Measurements from ENCODE around the gene CNGA4. TPM values are rescaled to one million over a fixed set of nuclear protein-coding genes. Genes with fewer than 3 reads are reported as not detected.

The CNGA4 gene
- total RNA-seq, 2 donors from 2014 or later: not detected

- Histone ChIP-seq H3K4me3 (no peak overlapping the region), H3K27ac (no peak overlapping the region), H3K4me1 (ENCODE audit: control insufficient read depth in 1 of 2, low read depth in 2 of 2) (no peaks in the 10 kb centered on the region), H3K27me3 (replicated peaks; ENCODE audit: insufficient read depth) (no peaks in the 10 kb centered on the region), H3K36me3 (peaks cover 57% of the 10 kb centered on the region), H3K9me3 (no peaks in the 10 kb centered on the region)
- ATAC-seq (ENCODE audit: insufficient number of reproducible peaks, low FRiP score, low read depth) (no peak), DNase-seq (ENCODE audit: low spot score) (no peak)
- TF ChIP-seq CTCF (IDR thresholded peaks at IDR 0.05): no peak
Measured at GRCh38 chr11:6214530-6214929, 24.4 kb upstream of the CNGA4 start.

DNA sequence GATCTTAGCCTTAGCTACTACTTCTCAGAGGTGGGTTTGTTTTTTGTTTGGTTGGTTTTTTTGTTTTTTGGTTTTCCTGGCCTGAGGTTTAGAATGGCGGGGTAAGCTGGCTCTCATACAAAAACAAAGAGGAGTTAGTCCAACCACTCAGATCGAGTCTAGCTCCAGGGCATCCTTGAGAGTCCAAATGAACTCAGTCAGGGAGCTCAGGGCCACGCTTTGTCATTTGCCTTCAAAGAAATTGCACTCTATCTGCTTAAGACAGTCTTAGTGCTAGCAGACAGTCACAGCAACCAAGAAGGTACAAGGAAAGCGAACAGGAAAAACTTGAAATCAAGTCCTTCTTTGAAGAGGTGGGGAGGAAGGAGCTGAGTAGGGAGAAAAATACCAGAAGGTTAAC lies 22.4 kb upstream of the CNGA4 start:
- Histone ChIP-seq H3K4me3 (no peak overlapping the region), H3K36me3 (peaks cover 52% of the 10 kb centered on the region), H3K4me1 (ENCODE audit: control insufficient read depth in 1 of 2, low read depth in 2 of 2) (no peaks in the 10 kb centered on the region), H3K27ac (no peak overlapping the region), H3K9me3 (no peaks in the 10 kb centered on the region), H3K27me3 (replicated peaks; ENCODE audit: insufficient read depth) (no peaks in the 10 kb centered on the region)
- ATAC-seq (ENCODE audit: insufficient number of reproducible peaks, low FRiP score, low read depth): no peak
- TF ChIP-seq CTCF (IDR thresholded peaks at IDR 0.05): no peak
- no peak for DNase-seq (ENCODE audit: low spot score)

DNA sequence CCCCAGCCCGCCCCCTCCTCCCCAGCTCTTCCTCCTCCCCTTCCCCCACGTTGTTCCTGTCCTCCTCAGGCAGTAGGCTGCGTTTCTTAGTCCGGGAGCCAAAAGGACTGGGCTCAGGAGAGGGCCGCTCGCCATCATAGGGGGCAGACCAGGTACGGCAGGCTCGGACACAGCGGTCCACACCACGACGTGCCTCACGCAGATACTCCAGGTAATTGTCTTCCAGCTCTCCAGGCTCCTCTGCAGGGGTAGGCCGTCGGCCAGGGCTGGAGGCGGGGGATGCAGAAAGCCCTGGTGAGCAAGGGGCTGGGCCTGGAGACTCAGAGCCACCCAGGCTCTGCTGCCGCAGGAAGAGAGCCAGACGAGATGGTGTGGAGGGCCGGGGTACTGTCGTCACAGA lies 21.2 kb upstream of the CNGA4 start:
- Histone ChIP-seq H3K4me1 (ENCODE audit: control insufficient read depth in 1 of 2, low read depth in 2 of 2) (no peaks in the 10 kb centered on the region), H3K4me3 (no peak overlapping the region), H3K27me3 (replicated peaks; ENCODE audit: insufficient read depth) (no peaks in the 10 kb centered on the region), H3K9me3 (no peaks in the 10 kb centered on the region), H3K27ac (no peak overlapping the region), H3K36me3 (peaks cover 56% of the 10 kb centered on the region)
- TF ChIP-seq CTCF (IDR thresholded peaks at IDR 0.05): no peak
- ATAC-seq (ENCODE audit: insufficient number of reproducible peaks, low FRiP score, low read depth) (no peak), DNase-seq (ENCODE audit: low spot score) (no peak)

DNA sequence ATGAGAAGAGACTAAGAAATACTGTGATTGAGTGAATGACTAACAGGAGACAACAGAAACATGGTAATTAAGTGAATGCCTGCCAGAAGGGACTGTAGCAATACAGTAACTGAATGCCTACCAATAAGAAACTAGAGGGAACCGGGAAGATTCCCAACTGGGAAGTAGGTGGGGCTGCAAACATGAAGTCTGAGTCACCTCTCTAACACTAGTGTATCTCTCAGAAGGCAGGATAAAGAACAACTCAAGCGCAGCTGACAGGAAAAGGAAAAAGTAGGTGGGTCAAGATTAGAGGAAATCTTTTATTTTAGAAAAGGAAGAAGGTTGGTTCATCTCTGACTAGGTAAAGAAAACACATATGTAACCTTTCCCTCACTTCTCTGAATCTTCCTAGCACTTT lies 19.5 kb upstream of the CNGA4 start:
- Histone ChIP-seq H3K27me3 (replicated peaks; ENCODE audit: insufficient read depth) (no peaks in the 10 kb centered on the region), H3K27ac (no peak overlapping the region), H3K36me3 (peaks cover 67% of the 10 kb centered on the region), H3K4me1 (ENCODE audit: control insufficient read depth in 1 of 2, low read depth in 2 of 2) (no peaks in the 10 kb centered on the region), H3K9me3 (no peaks in the 10 kb centered on the region), H3K4me3 (no peak overlapping the region)
- TF ChIP-seq CTCF (IDR thresholded peaks at IDR 0.05): no peak
- no peak for ATAC-seq (ENCODE audit: insufficient number of reproducible peaks, low FRiP score, low read depth)
- no peak for DNase-seq (ENCODE audit: low spot score)

GRCh38 chr11:6223854-6224253 lies 15.0 kb upstream of the CNGA4 start:
- H3K4me3 ChIP-seq: no peak overlapping the region

More at GRCh38 chr11:6223854-6224253, 15.0 kb upstream of the CNGA4 start:
- peaks cover 33% of the 10 kb centered on the region for H3K36me3 ChIP-seq
- H3K27me3 ChIP-seq (replicated peaks; ENCODE audit: insufficient read depth): no peaks in the 10 kb centered on the region
- no peaks in the 10 kb centered on the region for H3K4me1 ChIP-seq (ENCODE audit: control insufficient read depth in 1 of 2, low read depth in 2 of 2)
- no peak for TF ChIP-seq CTCF (IDR thresholded peaks at IDR 0.05)
- no peaks in the 10 kb centered on the region for H3K9me3 ChIP-seq
- no peak overlapping the region for H3K27ac ChIP-seq
- no peak for DNase-seq (ENCODE audit: low spot score)
- ATAC-seq (ENCODE audit: insufficient number of reproducible peaks, low FRiP score, low read depth): no peak
